Neural crest cell (in vitro differentiated cells): ENCODE results near the gene OR5K3. TPM values are rescaled to one million over a fixed set of nuclear protein-coding genes. Genes with fewer than 3 reads are reported as not detected.

ENCODE experiments used
- DNase-seq: peaks from one replicate; pipeline ENCODE4 v3.0.0; 2021; ENCODE audit warnings: low read depth, mixed read lengths, low spot score
- H3K27ac Mint-ChIP-seq: one replicate; pipeline ENCODE4 v1.8.0; 2021; ENCODE audit warnings: mild to moderate bottlenecking, mixed read lengths; ENCODE audit not compliant: unreplicated experiment
- H3K27me3 Mint-ChIP-seq: 2 replicates; pipeline ENCODE4 v1.8.0; 2021; ENCODE audit warnings: low read depth, mild to moderate bottlenecking, mixed read lengths
- H3K36me3 Mint-ChIP-seq: 2 replicates; pipeline ENCODE4 v1.8.0; 2021; ENCODE audit warnings: low read depth, mild to moderate bottlenecking, mixed read lengths
- H3K4me1 Mint-ChIP-seq: 2 replicates; pipeline ENCODE4 v1.8.0; 2021; ENCODE audit warnings: mixed read lengths
- H3K4me3 Mint-ChIP-seq: one replicate; pipeline ENCODE4 v1.8.0; 2021; ENCODE audit warnings: mild to moderate bottlenecking, mixed read lengths
- H3K9me3 Mint-ChIP-seq: 2 replicates; pipeline ENCODE4 v1.8.0; 2021; ENCODE audit warnings: mixed read lengths
- CTCF ChIP-seq: fragments of 200-600 bp; sonication (generic); conservative IDR thresholded peaks from 2 replicates; pipeline ENCODE4 v1.5.0; 2021; ENCODE audit warnings: antibody characterized with exemption, mild to moderate bottlenecking
- long read RNA-seq: library from polyadenylated mRNA; unstranded; transcript quantifications from one replicate; pipeline ENCODE4 v2.0.0, GENCODE V29; 2020
- total RNA-seq: library from RNA; stranded (reverse); gene quantifications from 2 replicates; pipeline ENCODE4 v1.2.1, GENCODE V29; 2021

Gene OR5K3
- not detected in 2 replicates for total RNA-seq
- long read RNA-seq: 0 reads

- Mint-ChIP-seq H3K4me3 (no peak within 1 kb of the TSS), H3K27me3 (peaks cover 8% of the 10 kb centered on the region), H3K27ac (no peak within 1 kb of the TSS), H3K9me3 (no peaks in the 10 kb centered on the region), H3K36me3 (no peaks in the 10 kb centered on the region), H3K4me1 (no peaks in the 10 kb centered on the region)
- TF ChIP-seq CTCF: no peak
- no peak for DNase-seq
Observed at GRCh38 chr3:98390366-98390765, at the start of gene OR5K3. OR5K3 (plus strand) TSS chr3:98390666; CDS start chr3:98390666, 0 bp downstream.

- no peak for TF ChIP-seq CTCF
- DNase-seq: no peak
- Mint-ChIP-seq H3K4me3 (no peak overlapping the region), H3K36me3 (no peaks in the 10 kb centered on the region), H3K27me3 (peaks cover 22% of the 10 kb centered on the region), H3K4me1 (no peaks in the 10 kb centered on the region), H3K9me3 (peaks cover 9% of the 10 kb centered on the region), H3K27ac (no peak overlapping the region)
Observed at GRCh38 chr3:98341758-98342157, 48.7 kb upstream of the OR5K3 start.

- no peaks in the 10 kb centered on the region for H3K36me3 Mint-ChIP-seq
- H3K4me1 Mint-ChIP-seq: no peaks in the 10 kb centered on the region
- TF ChIP-seq CTCF: peak; percentile 71
- DNase-seq: peak; percentile 43
- H3K27me3 Mint-ChIP-seq: peaks cover 13% of the 10 kb centered on the region
- H3K4me3 Mint-ChIP-seq: no peak overlapping the region
- H3K27ac Mint-ChIP-seq: no peak overlapping the region
- peaks cover 9% of the 10 kb centered on the region for H3K9me3 Mint-ChIP-seq
Observed at GRCh38 chr3:98343647-98344507, 46.6 kb upstream of the OR5K3 start.

- no peaks in the 10 kb centered on the region for H3K4me1 Mint-ChIP-seq
- no peak for DNase-seq
- no peaks in the 10 kb centered on the region for H3K36me3 Mint-ChIP-seq
- no peak overlapping the region for H3K27ac Mint-ChIP-seq
- no peak for TF ChIP-seq CTCF
- H3K4me3 Mint-ChIP-seq: no peak overlapping the region
- peaks cover 14% of the 10 kb centered on the region for H3K27me3 Mint-ChIP-seq
- no peaks in the 10 kb centered on the region for H3K9me3 Mint-ChIP-seq
Observed at GRCh38 chr3:98350082-98350481, 40.4 kb upstream of the OR5K3 start.

GRCh38 chr3:98353554-98353953 is 36.9 kb upstream of the OR5K3 start, which contains the start of gene OR5K4:
OR5K4 (plus strand) TSS chr3:98353854; CDS start chr3:98353854, 0 bp downstream.
- no peak within 1 kb of the TSS for H3K27ac Mint-ChIP-seq
- TF ChIP-seq CTCF: no peak
- H3K27me3 Mint-ChIP-seq: peaks cover 14% of the 10 kb centered on the region
- peaks cover 6% of the 10 kb centered on the region for H3K9me3 Mint-ChIP-seq
- H3K4me3 Mint-ChIP-seq: no peak within 1 kb of the TSS
- no peak for DNase-seq
- no peaks in the 10 kb centered on the region for H3K4me1 Mint-ChIP-seq
- no peaks in the 10 kb centered on the region for H3K36me3 Mint-ChIP-seq
